Measurements from ENCODE around the gene IFIT3. TPM values are rescaled to one million over a fixed set of nuclear protein-coding genes. Genes with fewer than 3 reads are reported as not detected.

IFIT3 gene
- total RNA-seq, 1 experiment from 2014 or later: 45.2 TPM

GRCh38 chr10:89373916-89374711 lies 46.3 kb downstream of the IFIT3 start:
- no peaks in the 10 kb centered on the region for H3K9me3 Mint-ChIP-seq (ENCODE audit: low read depth, unreplicated experiment)
- peaks cover 20% of the 10 kb centered on the region for H3K4me1 Mint-ChIP-seq (ENCODE audit: low read depth, unreplicated experiment)
- intact Hi-C loops (cut with micrococcal nuclease; ENCODE audit: unreplicated experiment): no loop called here
- TF ChIP-seq CTCF (IDR thresholded peaks at IDR 0.05; ENCODE audit: unreplicated experiment): no peak
- peak overlapping the region; percentile 21 for H3K4me3 Mint-ChIP-seq (ENCODE audit: low read depth, unreplicated experiment)
- BruUV-seq (replicated peaks): no TSS peak
- peak; percentile 53 for DNase-seq
- H3K27me3 Mint-ChIP-seq (ENCODE audit: unreplicated experiment): no peaks in the 10 kb centered on the region
- peak overlapping the region; percentile 63 for H3K27ac Mint-ChIP-seq (ENCODE audit: unreplicated experiment)
- H3K36me3 Mint-ChIP-seq (ENCODE audit: insufficient read depth, unreplicated experiment): peaks cover 6% of the 10 kb centered on the region
- CTCF ChIA-PET: interaction anchor here (0.7 to 1.3 kb wide), 3 partner anchors 122 to 442 kb away, joined by 3 read pairs; partner anchors contain the start of gene LIPA

- peaks cover 14% of the 10 kb centered on the region for H3K4me1 Mint-ChIP-seq (ENCODE audit: low read depth, unreplicated experiment)
- H3K9me3 Mint-ChIP-seq (ENCODE audit: low read depth, unreplicated experiment): no peaks in the 10 kb centered on the region
- H3K36me3 Mint-ChIP-seq (ENCODE audit: insufficient read depth, unreplicated experiment): peaks cover 6% of the 10 kb centered on the region
- H3K27ac Mint-ChIP-seq (ENCODE audit: unreplicated experiment): no peak overlapping the region
- no TSS peak for BruUV-seq (replicated peaks)
- CTCF ChIA-PET: interaction anchor here (1.0 to 1.3 kb wide), 2 partner anchors 123 to 442 kb away, joined by 3 read pairs; partner anchors contain the start of gene LIPA
- no peak overlapping the region for H3K4me3 Mint-ChIP-seq (ENCODE audit: low read depth, unreplicated experiment)
- no peak for TF ChIP-seq CTCF (IDR thresholded peaks at IDR 0.05; ENCODE audit: unreplicated experiment)
- intact Hi-C loops (cut with micrococcal nuclease; ENCODE audit: unreplicated experiment): no loop called here
- no peaks in the 10 kb centered on the region for H3K27me3 Mint-ChIP-seq (ENCODE audit: unreplicated experiment)
- DNase-seq: no peak
Observed at GRCh38 chr10:89374713-89375141, 46.9 kb downstream of the IFIT3 start.

GRCh38 chr10:89377705-89378637 lies 50.2 kb downstream of the IFIT3 start, which contains the start of gene IFIT1B:
IFIT1B (plus strand) TSS chr10:89378056; CDS start chr10:89378136, 80 bp downstream.
- no peaks in the 10 kb centered on the region for H3K27me3 Mint-ChIP-seq (ENCODE audit: unreplicated experiment)
- H3K27ac Mint-ChIP-seq (ENCODE audit: unreplicated experiment): no peak within 1 kb of the TSS
- H3K4me1 Mint-ChIP-seq (ENCODE audit: low read depth, unreplicated experiment): peaks cover 14% of the 10 kb centered on the region
- H3K36me3 Mint-ChIP-seq (ENCODE audit: insufficient read depth, unreplicated experiment): peaks cover 6% of the 10 kb centered on the region
- TF ChIP-seq CTCF (IDR thresholded peaks at IDR 0.05; ENCODE audit: unreplicated experiment): no peak
- DNase-seq: no peak
- no TSS peak for BruUV-seq (replicated peaks)
- CTCF ChIA-PET: no interaction called here
- H3K4me3 Mint-ChIP-seq (ENCODE audit: low read depth, unreplicated experiment): no peak within 1 kb of the TSS
- intact Hi-C loops (cut with micrococcal nuclease; ENCODE audit: unreplicated experiment): no loop called here
- H3K9me3 Mint-ChIP-seq (ENCODE audit: low read depth, unreplicated experiment): no peaks in the 10 kb centered on the region

GRCh38 chr10:89379103-89379502 lies 51.3 kb downstream of the IFIT3 start:
- Mint-ChIP-seq H3K36me3 (ENCODE audit: insufficient read depth, unreplicated experiment) (peaks cover 4% of the 10 kb centered on the region), H3K4me1 (ENCODE audit: low read depth, unreplicated experiment) (peaks cover 11% of the 10 kb centered on the region), H3K27me3 (ENCODE audit: unreplicated experiment) (no peaks in the 10 kb centered on the region), H3K4me3 (ENCODE audit: low read depth, unreplicated experiment) (no peak overlapping the region), H3K9me3 (ENCODE audit: low read depth, unreplicated experiment) (no peaks in the 10 kb centered on the region), H3K27ac (ENCODE audit: unreplicated experiment) (no peak overlapping the region)
- DNase-seq: no peak
- BruUV-seq (replicated peaks): no TSS peak
- TF ChIP-seq CTCF (IDR thresholded peaks at IDR 0.05; ENCODE audit: unreplicated experiment): no peak
- intact Hi-C loops (cut with micrococcal nuclease; ENCODE audit: unreplicated experiment): no loop called here
- CTCF ChIA-PET: no interaction called here
